GM18861 (cell line): ENCODE measurements around the gene UNC5C.
"Not testable (repeated sequence)": the region's sequence is repeated elsewhere in the genome, so short reads cannot be mapped to it uniquely, and the experiment has no call there.

Experiments used
- ATAC-seq: cut with Tn5 transposase; IDR thresholded peaks from one replicate; pipeline ENCODE4 v1.9.1; 2021; ENCODE audit not compliant: unreplicated experiment

The UNC5C gene

GRCh38 chr4:95183656-95184408 is 364.9 kb downstream of the UNC5C start:
- ATAC-seq: no peak

- ATAC-seq: no peak
Observed at GRCh38 chr4:95181996-95182306, 366.8 kb downstream of the UNC5C start.

- no peak for ATAC-seq
Observed at GRCh38 chr4:95181243-95181995, 367.4 kb downstream of the UNC5C start.

- ATAC-seq: no peak
Observed at GRCh38 chr4:95180531-95181242, 368.1 kb downstream of the UNC5C start.

- no peak for ATAC-seq
Observed at GRCh38 chr4:95178938-95179337, 369.8 kb downstream of the UNC5C start.

GRCh38 chr4:95171377-95171776 is 377.4 kb downstream of the UNC5C start:
- ATAC-seq: not testable (repeated sequence)

- ATAC-seq: no peak
Observed at GRCh38 chr4:95170176-95170575, 378.6 kb downstream of the UNC5C start.

GRCh38 chr4:95167805-95168204 is 381.0 kb downstream of the UNC5C start:
- no peak for ATAC-seq

GRCh38 chr4:95165926-95166524 is 382.7 kb downstream of the UNC5C start:
- ATAC-seq: peak; percentile 90

- no peak for ATAC-seq
Observed at GRCh38 chr4:95162867-95163266, 385.9 kb downstream of the UNC5C start.

GRCh38 chr4:95161781-95162469 is 386.8 kb downstream of the UNC5C start:
- ATAC-seq: no peak

GRCh38 chr4:95159384-95159783 is 389.4 kb downstream of the UNC5C start:
- no peak for ATAC-seq

- no peak for ATAC-seq
Observed at GRCh38 chr4:95158626-95159025, 390.1 kb downstream of the UNC5C start.

GRCh38 chr4:95158045-95158444 is 390.7 kb downstream of the UNC5C start:
- ATAC-seq: no peak

- no peak for ATAC-seq
Observed at GRCh38 chr4:95157596-95157995, 391.2 kb downstream of the UNC5C start.

- no peak for ATAC-seq
Observed at GRCh38 chr4:95156452-95156765, 392.4 kb downstream of the UNC5C start.

GRCh38 chr4:95155759-95156451 is 392.9 kb downstream of the UNC5C start:
- ATAC-seq: peak; percentile 82

GRCh38 chr4:95153182-95153581 is 395.6 kb downstream of the UNC5C start:
- ATAC-seq: no peak

GRCh38 chr4:95151255-95151654 is 397.5 kb downstream of the UNC5C start:
- ATAC-seq: no peak

- no peak for ATAC-seq
Observed at GRCh38 chr4:95142932-95143331, 405.8 kb downstream of the UNC5C start.

- ATAC-seq: no peak
Observed at GRCh38 chr4:95141361-95141760, 407.4 kb downstream of the UNC5C start.
